Measurements from ENCODE around the gene ZNF70. TPM values are rescaled to one million over a fixed set of nuclear protein-coding genes. Genes with fewer than 3 reads are reported as not detected.
"Not testable (repeated sequence)": the region's sequence is repeated elsewhere in the genome, so short reads cannot be mapped to it uniquely, and the experiment has no call there.

Gene ZNF70
- total RNA-seq, 2 donors from 2014 or later, result 3.7 to 3.8 TPM

GRCh38 chr22:23744485-23744884, 6.4 kb downstream of the ZNF70 start:
- intact Hi-C loops (cut with DNase I, micrococcal nuclease), result no loop called here
- DNase-seq, result no peak
- no peak for ATAC-seq

GRCh38 chr22:23744001-23744400, 6.9 kb downstream of the ZNF70 start:
- DNase-seq, result no peak
- intact Hi-C loops (cut with DNase I, micrococcal nuclease), result no loop called here
- ATAC-seq, result no peak

- intact Hi-C loops (cut with DNase I, micrococcal nuclease), result no loop called here
- no peak for DNase-seq
Measured at GRCh38 chr22:23743303-23743705, 7.6 kb downstream of the ZNF70 start.

GRCh38 chr22:23742505-23743264, 8.2 kb downstream of the ZNF70 start:
- intact Hi-C loops (cut with DNase I, micrococcal nuclease), result no loop called here

More at GRCh38 chr22:23743303-23743705, 7.6 kb downstream of the ZNF70 start:
- no peak for ATAC-seq

GRCh38 chr22:23737696-23738095, 13.2 kb downstream of the ZNF70 start:
- no peak for ATAC-seq
- intact Hi-C loops (cut with DNase I, micrococcal nuclease), result no loop called here
- DNase-seq, result no peak

More at GRCh38 chr22:23742505-23743264, 8.2 kb downstream of the ZNF70 start:
- DNase-seq (no peak), ATAC-seq (no peak)

- DNase-seq; ATAC-seq; intact Hi-C loops (cut with DNase I, micrococcal nuclease): not testable (repeated sequence)
Measured at GRCh38 chr22:23728108-23728507, 22.8 kb downstream of the ZNF70 start.

- intact Hi-C loops (cut with DNase I, micrococcal nuclease), result no loop called here
- DNase-seq, result no peak
- ATAC-seq, result no peak
Measured at GRCh38 chr22:23722724-23723123, 28.2 kb downstream of the ZNF70 start.

GRCh38 chr22:23722160-23722559, 28.8 kb downstream of the ZNF70 start:
- ATAC-seq (no peak), DNase-seq (no peak)
- intact Hi-C loops (cut with DNase I, micrococcal nuclease), result no loop called here

GRCh38 chr22:23720855-23721254, 30.1 kb downstream of the ZNF70 start:
- DNase-seq (no peak), ATAC-seq (no peak)
- intact Hi-C loops (cut with DNase I, micrococcal nuclease), result no loop called here

GRCh38 chr22:23718371-23719165, 32.3 kb downstream of the ZNF70 start:
- intact Hi-C loops (cut with DNase I, micrococcal nuclease), result no loop called here
- DNase-seq, result no peak
- peak; percentile 11 for ATAC-seq

GRCh38 chr22:23716811-23717801, 33.8 kb downstream of the ZNF70 start:
- intact Hi-C loops (cut with DNase I, micrococcal nuclease), result no loop called here
- peak; percentile 83 to 91 for DNase-seq
- peak; percentile 96 for ATAC-seq

GRCh38 chr22:23715806-23716375, 35.0 kb downstream of the ZNF70 start:
- no peak for DNase-seq
- intact Hi-C loops (cut with DNase I, micrococcal nuclease), result no loop called here
- no peak for ATAC-seq

GRCh38 chr22:23714596-23715578, 36.0 kb downstream of the ZNF70 start:
- intact Hi-C loops (cut with DNase I, micrococcal nuclease), result no loop called here

GRCh38 chr22:23713696-23714595, 37.0 kb downstream of the ZNF70 start:
- ATAC-seq, result no peak
- intact Hi-C loops (cut with DNase I, micrococcal nuclease), result no loop called here
- no peak for DNase-seq

More at GRCh38 chr22:23714596-23715578, 36.0 kb downstream of the ZNF70 start:
- no peak for DNase-seq
- ATAC-seq, result no peak

- ATAC-seq (no peak), DNase-seq (no peak)
- intact Hi-C loops (cut with DNase I, micrococcal nuclease), result no loop called here
Measured at GRCh38 chr22:23712256-23712655, 38.7 kb downstream of the ZNF70 start.

- ATAC-seq, result no peak
- intact Hi-C loops (cut with DNase I, micrococcal nuclease), result no loop called here
- DNase-seq, result no peak
Measured at GRCh38 chr22:23709107-23709506, 41.8 kb downstream of the ZNF70 start.

Measured in left colon (tissue), 2 donors.